Limb (tissue), 2 donors: ENCODE measurements around the gene CCDC28A.
"Not testable (repeated sequence)": the region's sequence is repeated elsewhere in the genome, so short reads cannot be mapped to it uniquely, and the experiment has no call there.

Source experiments
- DNase-seq, 2 donors: peaks; one replicate each; pipeline ENCODE4 v3.0.0-alpha.2; 2016; ENCODE audit errors: extremely low spot score in 2 of 2

The CCDC28A gene

GRCh38 chr6:138773177-138774091 lies at the start of gene CCDC28A:
Gene CCDC28A, plus strand, starts transcription at chr6:138773769. Its CDS starts 2,352 bp downstream, at chr6:138776121.
- peak; percentile 95 to 96 for DNase-seq

DNA sequence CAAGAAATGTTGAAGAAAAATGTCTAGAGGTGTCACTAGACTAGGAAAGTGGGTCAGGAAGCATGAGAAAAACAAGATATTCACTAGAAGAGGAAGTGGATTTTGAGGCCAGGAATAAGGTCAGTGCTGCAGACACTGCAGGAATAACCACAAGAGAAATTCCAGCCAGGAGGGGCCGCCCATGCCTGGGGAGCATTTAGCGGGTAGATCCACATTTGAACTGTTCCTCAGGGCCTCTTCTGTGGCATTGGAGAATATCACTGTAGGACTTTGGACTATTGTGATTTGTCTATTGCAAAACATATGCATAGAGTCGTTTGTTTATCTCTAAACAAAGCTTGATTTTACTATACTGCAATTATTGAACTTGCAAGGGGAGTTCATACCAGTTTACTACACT lies 49.6 kb upstream of the CCDC28A start:
- DNase-seq, result peak in 1 of 2 donors; percentile 21

- DNase-seq, result no peak
Observed at GRCh38 chr6:138726066-138726756, 47.4 kb upstream of the CCDC28A start.

- DNase-seq, result no peak
Observed at GRCh38 chr6:138726757-138727097, 46.8 kb upstream of the CCDC28A start.

DNA sequence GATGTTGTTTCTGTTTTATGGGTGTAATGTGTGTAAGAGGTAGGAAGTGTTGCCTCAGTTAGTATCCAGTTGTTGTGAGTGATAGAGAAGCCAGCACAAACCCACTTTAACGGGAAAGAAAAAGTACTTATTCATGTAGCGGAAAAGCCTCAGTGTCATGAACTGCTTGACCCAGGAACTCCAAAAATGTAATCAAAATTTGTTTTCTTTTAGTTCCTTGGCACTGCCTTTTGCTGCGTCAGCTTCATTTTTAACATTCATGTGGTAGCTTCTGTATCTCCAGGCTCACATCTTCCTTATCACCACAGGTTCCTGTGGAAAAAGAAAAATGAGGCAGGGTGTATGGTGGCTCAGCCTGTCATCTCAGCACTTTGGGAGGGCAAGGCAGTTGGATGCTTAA lies 46.4 kb upstream of the CCDC28A start:
- no peak for DNase-seq

DNA sequence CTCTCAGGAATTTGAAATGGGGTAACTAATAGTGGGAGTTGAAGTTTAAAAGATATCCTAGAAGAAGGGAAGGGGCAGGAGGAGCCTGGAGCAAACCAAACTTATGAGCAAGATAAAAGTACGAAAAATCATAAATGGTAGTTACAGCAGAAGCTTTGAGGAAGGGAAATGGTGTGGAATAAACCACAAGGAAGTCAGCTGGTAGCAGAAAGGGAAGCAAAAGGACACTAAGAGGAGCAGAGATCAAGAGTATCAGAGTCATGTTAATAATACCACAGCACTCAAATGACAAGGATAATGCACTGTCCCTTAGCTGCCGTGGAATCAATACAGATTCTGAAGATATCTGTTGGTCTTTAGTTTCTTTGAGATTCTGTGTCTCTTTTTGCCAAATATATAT lies 44.9 kb upstream of the CCDC28A start:
- DNase-seq, result no peak

GRCh38 chr6:138730037-138730436 lies 43.5 kb upstream of the CCDC28A start:
- not testable (repeated sequence) for DNase-seq

GRCh38 chr6:138734585-138734984 lies 39.0 kb upstream of the CCDC28A start:
- DNase-seq, result no peak

DNA sequence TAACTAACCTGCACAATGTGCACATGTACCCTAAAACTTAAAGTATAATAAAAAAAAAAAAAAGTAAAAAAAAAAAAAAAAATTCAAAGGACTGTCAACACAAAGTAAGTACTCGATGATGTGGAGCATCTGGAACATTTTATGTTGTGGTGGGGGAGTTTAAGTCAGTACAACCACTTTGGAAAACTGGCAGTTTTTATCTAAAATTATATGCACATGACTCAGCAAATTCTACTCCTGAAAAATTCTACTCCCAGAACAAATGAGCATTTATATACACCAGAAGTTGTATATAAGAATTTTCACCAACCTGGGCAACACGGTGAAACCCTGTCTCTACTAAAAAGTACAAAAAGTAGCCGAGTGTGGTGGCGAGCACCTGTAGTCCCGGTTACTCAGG lies 36.9 kb upstream of the CCDC28A start:
- no peak for DNase-seq

DNA sequence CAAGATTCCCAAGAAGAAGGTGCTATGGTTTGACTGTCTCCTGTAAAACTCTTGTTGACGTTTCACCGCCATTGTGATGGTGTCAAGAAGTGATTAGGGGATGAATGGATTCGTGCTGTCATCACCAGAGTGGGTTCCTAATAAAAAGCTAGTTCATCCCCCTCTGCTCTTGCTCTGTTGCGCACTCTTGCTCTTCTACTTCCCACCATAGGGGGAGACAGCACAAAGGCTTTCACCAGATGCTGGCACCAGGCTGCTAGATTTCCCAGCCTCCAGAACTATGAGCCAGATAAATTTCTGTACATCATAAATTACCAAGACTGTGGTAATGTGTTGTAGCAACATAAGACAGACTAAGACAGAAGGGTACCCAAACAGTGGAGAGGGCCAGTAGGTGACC lies 21.6 kb upstream of the CCDC28A start:
- DNase-seq, result no peak

DNA sequence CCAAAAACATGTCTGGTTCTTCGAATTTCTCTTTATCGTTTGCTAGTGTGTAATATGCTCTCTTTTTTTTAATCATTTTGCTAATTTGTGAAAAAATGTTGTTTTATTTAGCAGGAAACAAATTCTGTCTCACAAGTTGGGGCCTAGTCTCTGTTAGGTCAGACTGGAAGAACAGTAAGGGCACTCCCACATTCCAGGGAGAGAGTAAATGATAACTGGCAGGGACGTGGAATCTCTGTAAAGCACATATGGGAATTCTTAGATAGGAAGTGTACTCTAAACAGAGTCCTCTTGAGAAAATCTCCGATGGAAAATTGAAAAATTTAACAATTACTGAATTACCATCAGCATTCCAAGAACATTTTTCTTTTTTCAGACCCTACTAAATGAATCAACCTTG lies 16.4 kb upstream of the CCDC28A start:
- DNase-seq, result peak in 1 of 2 donors; percentile 23

DNA sequence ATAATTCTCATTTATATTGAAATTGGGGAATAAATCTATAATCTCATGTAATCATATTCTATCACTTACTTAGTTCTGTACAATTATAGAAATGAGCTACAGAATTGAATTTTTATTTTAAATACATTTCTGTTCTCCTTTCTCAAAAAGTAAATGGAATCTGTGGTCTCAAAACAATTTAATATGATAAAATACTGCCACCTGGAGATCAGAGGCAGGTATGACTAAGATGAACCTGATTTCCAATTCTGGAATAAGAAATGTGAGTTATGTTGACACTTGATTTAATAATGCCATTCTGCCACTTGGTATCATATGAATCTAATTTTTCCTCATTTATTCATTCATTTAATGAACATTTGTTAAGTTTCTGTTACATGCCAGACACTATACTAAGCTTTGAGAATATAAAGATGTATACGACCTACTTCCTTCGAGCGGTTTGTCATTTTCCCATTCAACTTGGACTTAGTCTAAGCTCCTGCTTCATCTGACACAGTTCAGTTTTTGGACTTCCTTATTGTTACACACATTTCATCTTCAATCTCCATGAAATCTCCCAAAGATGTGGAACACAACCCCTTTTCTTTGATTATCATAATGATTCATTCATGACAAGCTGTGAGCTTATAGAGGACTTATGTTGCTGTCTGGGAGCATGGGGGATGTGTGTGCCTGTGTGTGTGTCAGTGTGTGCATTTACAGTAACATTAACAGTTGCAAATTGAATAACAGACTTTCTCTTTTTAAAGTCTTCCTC lies 7.5 kb upstream of the CCDC28A start:
- peak in 1 of 2 donors; percentile 56 for DNase-seq

- DNase-seq, result no peak
Observed at GRCh38 chr6:138769102-138769676, 4.4 kb upstream of the CCDC28A start.

GRCh38 chr6:138772596-138773176 lies 883 bp upstream of the CCDC28A start:
- peak in 1 of 2 donors; percentile 3 for DNase-seq

- DNase-seq, result no peak
Observed at GRCh38 chr6:138774370-138774769, 801 bp downstream of the CCDC28A start.

DNA sequence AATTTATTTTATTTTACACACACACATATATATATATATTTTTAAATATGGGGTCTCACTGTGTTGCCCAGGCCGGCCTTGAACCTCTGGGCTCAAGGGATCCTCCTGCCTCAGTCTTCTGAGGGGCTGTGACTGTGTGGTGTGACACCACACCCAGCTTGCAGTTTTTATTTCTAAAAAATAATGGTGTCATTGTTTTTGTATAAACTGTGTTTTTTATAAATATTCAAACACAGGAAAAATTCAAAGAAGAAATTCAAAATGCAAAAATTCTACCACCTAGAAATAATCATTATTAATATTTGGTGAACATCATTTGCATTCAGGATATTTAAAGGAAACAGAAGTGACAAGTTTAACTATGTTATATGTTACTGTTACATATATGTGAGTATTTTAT lies 3.1 kb downstream of the CCDC28A start:
- no peak for DNase-seq

DNA sequence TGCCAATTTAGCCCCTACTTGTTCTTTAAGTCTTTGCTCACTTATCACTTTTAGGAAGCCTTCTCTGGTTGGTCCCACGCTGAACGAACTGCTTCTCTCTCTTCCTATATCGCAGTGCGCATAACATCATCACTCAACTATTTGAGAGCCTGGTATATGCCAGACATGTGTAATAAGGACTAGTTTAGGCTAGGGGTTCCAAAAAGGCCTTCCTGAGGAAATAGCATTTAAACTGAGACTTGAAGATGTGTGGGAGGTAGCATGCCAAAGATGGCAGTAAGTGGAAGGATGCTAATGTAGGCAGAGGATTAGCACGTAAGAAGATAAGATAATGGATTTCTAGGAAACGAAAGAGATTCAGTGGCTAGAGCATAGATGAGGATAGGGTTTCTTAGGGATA lies 4.8 kb downstream of the CCDC28A start:
- DNase-seq, result no peak

- DNase-seq, result no peak
Observed at GRCh38 chr6:138782243-138782642, 8.7 kb downstream of the CCDC28A start.

- DNase-seq, result no peak
Observed at GRCh38 chr6:138785079-138785478, 11.5 kb downstream of the CCDC28A start.

DNA sequence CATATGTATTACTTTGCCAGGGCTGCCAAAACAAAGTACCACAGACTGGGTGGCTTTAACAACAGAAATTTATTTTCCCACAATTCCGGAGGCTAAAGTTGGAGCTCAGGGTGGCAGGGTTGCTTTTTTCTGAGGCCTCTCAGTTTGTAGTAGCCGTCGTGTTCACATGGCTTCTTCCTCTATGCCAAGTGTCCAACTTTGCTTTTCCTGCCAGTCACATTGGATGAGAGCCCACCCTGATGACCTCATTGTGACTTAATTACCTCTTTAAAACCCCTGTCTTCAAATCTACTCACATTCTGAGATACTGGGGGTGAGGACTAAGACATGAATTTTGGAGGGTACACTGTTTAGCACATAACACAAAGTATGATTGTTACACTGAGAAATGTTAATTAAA lies 12.4 kb downstream of the CCDC28A start:
- no peak for DNase-seq

DNA sequence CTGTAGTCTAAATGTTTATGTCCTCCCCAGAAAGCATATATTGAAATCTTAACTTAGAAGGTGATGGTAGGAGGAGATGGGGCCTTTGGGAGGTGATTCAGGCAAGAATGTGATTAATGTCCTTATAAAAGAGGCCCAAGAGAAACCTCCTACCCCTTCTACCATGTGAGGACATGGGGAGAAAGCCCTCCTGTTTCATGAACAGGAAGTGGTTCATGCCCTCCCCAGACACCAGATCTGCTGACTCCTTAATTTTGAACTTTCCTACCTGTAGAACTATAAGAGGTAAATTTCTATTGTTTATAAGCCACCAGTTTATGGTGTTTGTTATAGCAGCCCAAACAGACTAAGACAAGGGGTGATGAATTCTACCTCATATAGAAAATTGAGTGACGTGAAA lies 13.6 kb downstream of the CCDC28A start:
- DNase-seq, result no peak
